NCI-H2107 treated with DMSO at 0.1 percent for 48 hours (cell line): Measurements from ENCODE around the gene ACP3.
"Not testable (repeated sequence)": the region's sequence is repeated elsewhere in the genome, so short reads cannot be mapped to it uniquely, and the experiment has no call there.

Experiments used
- DNase-seq: peaks from one replicate; lab custom pipeline; 2025; ENCODE audit not compliant: unreplicated experiment; lab: John Stamatoyannopoulos, UW

Gene ACP3, protein sequence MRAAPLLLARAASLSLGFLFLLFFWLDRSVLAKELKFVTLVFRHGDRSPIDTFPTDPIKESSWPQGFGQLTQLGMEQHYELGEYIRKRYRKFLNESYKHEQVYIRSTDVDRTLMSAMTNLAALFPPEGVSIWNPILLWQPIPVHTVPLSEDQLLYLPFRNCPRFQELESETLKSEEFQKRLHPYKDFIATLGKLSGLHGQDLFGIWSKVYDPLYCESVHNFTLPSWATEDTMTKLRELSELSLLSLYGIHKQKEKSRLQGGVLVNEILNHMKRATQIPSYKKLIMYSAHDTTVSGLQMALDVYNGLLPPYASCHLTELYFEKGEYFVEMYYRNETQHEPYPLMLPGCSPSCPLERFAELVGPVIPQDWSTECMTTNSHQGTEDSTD

DNA sequence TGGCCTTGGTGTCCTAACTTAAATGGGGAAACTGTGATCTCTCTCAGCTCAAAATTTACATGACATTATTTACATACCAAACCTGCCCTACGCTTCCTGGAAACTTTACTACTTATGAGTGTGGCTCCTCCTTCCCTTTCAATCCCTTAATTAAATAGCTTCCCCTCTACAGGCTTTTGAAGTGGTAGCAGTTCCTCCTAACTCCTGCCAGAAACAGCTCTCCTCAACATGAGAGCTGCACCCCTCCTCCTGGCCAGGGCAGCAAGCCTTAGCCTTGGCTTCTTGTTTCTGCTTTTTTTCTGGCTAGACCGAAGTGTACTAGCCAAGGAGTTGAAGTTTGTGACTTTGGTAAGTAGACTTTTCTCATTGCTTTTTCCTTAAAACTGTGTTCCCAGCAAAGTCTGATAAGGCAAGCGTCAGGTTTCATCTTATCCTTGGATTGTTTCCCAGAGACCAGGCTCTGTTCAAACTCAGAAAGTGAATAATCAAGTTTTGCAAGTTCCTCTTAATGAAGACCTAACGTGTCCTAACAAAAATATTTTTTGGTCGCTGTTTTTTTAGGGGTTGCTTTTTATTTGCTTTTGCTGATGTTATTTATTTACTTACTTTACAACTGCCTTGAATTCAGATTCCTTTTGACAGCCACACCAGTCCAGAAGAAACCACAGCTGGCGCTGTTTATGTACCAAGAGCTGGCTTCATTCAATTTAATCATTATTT lies at the start of gene ACP3:
Gene ACP3, plus strand, starts transcription at position 179 of the 720 bp plus-strand sequence. Its CDS starts 50 bp downstream, at position 229.
- DNase-seq, result no peak

DNA sequence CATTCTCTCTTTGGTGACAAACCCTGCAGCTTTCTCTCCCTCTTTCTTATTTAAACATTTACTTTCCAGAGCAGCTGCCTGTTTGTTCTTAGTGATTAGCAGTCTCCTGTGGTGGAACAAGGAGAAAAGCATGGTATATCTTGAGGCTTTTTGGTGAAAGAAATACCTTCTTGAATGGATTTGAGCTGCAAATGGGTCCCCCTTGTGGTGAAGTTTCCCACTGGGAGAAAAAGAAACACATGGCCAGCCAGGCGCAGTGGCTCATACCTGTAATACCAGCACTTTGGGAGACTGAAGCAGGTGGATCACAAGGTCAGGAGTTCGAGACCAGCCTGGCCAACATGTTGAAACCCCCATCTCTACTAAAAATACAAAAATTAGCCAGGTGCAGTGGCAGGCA lies 48.3 kb upstream of the ACP3 start:
- no peak for DNase-seq

DNA sequence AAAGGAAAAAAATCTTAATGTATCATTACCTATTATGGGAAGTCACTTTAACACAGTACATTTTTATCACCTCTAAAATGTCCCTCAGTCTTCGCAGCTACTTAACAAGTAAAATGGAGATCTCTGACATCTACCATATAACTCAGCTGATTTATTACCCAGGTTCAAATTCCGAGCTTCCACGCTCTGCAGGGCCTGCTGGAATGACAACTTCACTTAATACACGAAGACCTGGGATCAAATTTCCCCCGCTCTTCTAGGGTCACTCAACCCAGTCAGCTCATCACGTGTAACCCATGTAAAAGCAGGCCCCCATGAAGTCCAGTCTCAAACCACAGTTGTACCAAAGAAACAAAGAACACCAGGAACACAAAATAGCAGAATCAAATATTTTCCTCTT lies 44.2 kb upstream of the ACP3 start:
- no peak for DNase-seq

DNA sequence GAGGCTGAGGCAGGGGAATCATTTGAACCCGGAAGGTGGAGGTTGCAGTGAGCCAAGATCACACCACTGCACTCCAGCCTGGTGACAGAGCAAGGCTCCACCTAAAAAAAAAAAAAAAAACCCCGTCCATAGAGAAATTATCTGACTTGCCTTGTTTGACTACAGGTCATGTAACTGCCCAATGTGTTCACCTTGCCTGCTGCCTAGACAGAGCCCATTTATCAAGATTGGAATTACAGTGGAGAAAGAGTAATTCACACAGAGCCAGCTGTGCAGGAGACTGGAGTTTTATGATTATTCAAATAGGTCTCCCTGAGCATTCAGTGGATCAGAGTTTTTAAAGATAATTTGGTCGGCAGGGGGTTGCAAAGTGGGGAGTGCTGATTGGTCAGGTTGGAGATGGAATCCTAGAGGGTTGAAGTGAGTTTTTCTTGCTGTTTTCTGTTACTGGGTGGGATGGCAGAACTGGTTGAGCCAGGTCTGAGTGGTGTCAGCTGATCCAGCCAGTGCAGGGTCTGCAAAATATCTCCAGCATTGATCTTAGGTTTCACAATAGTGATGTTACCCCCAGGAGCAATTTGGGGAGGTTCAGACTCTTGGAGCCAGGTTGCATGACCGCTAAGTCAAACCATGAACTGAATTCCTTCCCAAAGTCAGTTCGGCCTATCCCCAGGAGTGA lies 40.8 kb upstream of the ACP3 start:
- DNase-seq, result no peak

DNA sequence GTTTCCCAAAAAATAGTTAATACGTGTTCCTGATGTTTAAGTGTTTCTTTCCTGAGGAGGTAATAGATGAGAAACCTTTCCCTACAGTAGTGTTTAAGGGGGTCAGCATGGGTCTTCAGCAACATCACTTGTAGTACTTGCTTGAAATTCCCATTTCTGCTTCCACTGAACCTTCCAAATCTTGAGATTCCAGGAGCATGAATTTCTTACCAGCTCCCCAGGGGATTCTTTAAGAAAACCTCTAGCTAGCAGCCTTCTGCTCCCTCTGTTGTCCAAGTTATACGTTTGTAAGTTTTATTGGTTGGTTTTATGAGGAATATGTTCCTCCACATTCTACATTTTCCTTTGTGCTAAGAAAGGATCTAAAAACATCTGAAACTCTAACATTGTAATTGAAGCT lies 38.2 kb upstream of the ACP3 start:
- DNase-seq, result no peak

DNA sequence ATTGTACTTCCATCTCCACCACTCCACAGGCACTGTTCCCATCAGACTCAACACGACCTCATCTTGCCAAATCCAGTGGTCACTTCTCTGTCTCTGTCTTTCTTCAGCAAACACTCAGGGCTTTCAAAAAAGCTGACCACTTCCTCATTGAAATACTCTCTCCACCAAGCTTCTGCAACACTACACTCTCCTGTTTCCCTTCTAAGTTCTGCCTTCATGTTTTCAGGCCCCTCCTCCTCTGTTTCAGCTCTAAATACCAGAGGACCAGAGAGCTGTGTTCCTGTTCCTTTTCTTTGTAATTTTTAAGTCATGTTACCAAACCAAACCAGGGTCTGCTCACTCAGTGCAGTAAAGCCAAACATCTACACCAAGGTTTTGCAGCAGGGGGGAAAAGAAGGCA lies 33.8 kb upstream of the ACP3 start:
- DNase-seq, result no peak

DNA sequence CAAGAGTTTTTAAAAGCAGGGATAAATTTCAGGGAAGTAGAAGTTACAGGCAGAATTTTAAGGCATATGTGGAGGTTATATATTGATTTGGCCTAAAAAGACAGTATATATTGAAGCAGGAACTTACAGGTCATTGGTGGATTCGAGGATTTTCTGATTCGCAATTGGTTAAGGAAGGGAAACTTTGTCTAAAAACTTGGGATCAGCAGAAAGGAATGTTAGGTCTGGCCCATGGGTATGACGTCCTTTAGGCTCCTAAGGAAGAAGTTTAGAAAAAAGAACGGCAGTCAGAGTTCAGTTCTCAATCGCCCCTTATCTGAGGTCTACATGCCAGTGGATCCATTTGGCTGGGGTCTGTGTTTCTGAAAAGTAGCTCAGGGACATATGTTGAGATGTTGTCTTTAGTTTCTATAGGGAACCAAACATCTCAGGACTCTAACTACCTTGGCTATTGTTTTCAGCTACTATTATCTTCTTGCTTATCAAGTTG lies 33.2 kb upstream of the ACP3 start:
- no peak for DNase-seq

DNA sequence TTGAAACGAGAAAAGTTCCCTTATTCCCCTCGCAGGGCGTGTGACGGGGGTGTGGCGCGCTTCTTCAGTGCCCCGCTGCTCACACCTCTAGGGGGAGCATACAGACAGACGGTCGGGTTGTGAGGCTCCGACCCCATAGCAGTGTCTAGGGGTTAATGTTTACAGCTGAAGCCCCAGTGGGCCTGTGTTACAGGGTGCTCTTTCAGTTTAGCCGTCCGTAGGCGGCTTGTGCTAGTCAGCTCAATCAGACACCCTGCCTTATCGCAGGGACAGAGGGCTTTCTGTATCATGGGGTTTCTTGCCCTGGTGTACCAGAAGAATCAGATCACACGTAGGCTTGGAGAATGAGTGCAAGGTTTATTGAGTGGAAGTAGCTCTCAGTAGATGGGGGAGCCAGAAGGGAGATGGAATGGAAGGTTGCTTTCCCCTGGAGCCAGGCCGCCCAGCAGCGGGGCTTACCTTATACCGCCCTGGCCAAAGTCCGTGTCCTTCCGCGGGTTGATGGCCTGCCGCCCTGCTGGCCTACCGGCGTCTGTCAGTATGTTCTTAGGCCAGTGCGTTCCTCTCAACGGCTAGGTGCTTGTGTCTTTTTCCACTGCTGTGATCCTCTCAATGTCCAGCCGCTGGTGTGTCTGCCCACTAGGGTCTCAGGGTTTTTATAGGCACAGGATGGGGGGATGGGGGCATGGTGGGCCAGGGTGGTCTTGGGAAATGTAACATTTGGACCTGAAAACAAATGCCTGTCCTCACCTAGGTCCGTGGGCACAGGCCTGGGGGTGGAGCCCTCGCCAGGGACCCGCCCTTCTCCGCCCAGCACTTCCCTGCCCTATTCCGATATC lies 32.2 kb upstream of the ACP3 start:
- no peak for DNase-seq

DNA sequence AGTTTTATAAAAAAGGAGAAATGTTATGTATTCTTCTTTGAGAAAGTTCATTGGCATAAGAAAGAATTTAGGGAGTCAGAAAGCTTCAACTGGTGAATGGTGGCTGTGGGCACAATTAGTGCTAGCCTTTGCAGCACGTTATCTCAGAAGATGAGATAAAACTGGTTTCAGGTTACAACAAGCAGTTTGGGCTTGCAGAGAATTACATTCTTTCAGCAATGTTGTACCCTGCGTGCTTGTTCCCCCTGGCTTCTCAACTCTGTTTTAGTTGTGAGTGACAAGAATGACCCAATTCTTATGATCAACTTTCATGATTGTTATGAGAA lies 31.6 kb upstream of the ACP3 start:
- DNase-seq, result no peak

DNA sequence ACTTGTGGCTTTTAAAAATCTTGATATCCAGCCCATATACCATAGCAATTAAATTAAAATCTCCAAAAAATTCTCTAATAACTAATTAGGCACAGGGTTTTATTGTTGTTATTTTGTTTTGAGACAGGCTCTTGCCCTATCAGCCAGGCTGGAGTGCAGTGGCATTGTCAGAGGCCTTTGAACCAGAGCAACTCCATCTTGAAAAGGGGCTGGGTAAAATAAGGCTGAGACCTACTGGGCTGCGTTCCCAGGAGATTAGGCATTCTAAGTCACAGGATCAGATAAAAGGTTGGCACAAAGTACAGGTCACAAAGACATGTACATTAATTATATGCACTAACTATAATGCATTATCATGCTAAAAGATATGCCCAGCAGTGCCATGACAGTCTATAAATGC lies 31.2 kb upstream of the ACP3 start:
- no peak for DNase-seq

DNA sequence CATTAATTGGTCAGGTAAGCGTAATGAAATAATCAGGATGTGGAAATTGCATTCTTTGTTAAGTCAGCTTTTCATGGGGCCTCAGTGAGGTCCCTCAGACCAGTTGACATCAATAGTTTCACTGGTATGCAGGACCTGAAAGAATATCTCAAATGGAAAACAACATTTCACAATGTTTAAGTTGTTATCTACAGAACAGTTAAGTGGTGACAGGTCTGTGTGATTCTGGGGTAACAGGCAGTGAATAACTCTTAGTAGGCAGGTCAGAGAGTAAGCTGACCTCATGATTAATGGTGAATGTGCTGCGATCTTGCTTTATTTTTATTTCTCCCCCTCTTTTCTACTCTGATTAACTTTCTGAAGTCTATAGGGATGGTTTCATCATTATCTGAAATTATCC lies 28.9 kb upstream of the ACP3 start:
- DNase-seq, result no peak

DNA sequence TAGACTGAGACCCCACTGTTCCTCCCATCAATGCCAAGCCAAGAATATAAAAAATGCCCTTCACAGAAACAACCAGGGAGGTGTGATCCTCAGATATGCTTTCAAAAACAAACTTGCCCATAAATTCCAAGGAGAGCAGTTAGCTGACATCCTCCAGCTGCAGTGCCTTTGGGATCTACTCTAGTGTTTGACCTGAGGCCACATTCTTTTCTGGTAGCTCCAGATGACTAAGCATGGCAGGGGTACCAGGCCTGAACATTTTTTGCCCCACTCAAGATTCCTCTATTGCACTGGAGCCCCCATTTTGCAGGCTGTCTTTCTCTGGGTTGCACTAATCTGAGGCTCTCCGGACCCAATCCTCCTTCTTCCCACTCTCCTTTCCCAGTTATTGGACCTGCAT lies 27.9 kb upstream of the ACP3 start:
- no peak for DNase-seq

DNA sequence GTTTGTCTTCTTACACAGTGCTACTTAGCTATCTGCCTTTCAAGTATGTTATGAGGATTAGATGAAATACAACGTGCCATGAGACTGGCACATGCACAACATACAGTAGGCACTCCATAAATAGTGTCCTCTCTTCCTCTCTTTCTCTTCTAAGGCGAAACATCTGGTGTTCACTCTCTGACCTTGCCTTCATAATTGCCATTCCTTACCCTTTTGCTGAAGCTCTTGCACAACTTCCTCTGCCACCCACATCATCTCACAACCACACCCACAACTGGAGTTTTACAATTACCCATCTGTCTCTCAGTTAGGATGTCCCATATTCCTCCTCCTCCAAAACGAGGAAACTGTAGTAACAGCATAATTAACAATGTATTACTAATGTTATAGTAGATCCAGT lies 26.4 kb upstream of the ACP3 start:
- DNase-seq, result no peak

DNA sequence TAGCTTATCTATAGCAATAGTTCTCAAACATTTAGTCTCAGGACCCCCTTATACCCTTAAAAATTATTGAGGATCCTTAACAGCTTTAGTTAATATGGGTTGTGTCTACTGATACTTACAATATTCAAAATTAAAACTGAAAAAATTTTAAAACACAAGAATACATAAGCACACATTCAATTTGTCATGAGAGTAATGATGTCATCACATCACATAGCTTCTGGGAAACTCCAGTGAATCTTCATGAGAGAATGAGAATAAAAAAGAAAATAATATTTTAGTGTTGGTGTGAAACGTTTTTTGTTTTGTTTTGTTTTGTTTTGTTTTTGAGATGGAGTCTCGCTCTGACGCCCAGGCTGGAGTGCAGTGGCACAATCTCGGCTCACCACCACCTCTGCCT lies 25.2 kb upstream of the ACP3 start:
- DNase-seq, result no peak

DNA sequence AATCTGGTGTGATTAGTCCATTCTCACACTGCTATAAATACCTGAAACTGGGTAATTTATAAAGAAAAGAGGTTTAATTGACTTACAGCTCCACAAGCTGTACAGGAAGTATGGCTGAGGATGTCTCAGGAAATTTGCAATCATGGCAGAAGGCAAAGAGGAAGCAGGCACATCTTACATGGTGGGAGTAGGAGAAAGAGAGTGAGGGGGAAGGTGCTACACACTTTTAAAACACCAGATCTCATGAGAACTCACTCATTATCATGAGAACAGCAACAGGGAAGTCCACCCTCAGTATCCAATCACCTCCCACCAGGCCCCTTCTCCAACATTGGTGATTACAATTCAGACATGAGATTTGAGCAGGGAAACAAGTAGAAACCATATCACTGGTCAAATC lies 24.0 kb upstream of the ACP3 start:
- DNase-seq, result no peak

DNA sequence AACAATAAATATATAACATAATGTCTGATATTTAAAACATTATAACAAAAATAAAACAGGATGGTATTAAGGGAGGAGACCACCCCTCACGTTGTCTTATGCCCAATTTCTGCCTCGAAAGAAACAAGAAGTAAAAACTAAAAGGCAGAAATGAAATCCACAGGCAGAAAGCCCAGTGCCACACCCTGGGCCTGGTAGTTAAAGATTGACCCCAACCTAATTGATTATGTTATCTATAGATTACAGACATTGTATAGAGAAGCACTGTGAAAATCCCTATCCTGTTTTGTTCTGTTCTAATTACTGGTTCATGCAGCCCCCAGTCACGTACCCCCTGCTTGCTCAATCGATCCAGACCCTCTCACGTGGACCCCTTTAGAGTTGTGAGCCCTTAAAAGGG lies 22.3 kb upstream of the ACP3 start:
- DNase-seq, result no peak

DNA sequence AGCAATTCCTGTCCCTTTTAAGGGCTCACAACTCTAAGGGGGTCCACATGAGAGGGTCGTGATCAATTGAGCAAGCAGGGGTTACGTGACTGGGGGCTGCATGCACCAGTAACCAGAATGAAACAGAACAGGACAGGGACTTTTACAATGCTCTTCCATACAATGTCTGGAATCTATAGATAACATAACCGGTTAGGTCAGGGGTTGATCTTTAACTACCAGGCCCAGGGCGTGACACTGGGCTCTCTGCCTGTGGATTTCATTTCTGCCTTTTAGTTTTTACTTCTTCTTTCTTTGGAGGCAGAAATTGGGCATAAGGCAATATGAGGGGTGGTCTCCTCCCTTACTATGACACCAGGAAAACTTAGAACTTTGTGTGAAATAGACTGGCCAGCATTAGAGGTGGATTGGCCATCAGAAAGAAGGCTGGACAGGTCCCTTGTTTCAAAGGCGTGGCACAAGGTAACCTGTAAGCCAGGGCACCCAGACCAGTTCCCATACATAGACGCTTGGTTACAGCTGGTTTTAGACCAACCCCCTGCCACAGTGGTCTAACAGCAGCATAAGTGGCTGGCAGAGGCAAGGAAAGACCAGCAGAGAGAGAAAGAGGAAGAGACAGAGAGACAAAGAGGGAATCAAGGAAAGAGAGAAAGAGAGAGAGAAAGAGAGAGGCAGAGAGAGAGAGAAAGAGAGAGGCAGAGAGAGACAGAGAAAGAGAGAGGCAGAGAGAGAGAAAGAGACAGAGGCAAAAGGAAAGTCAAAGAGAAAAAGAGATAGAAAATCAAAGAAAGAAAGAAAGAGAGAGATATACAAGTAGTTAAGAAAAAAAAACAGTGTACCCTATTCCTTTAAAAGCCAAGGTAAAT lies 13.6 kb upstream of the ACP3 start:
- not testable (repeated sequence) for DNase-seq

DNA sequence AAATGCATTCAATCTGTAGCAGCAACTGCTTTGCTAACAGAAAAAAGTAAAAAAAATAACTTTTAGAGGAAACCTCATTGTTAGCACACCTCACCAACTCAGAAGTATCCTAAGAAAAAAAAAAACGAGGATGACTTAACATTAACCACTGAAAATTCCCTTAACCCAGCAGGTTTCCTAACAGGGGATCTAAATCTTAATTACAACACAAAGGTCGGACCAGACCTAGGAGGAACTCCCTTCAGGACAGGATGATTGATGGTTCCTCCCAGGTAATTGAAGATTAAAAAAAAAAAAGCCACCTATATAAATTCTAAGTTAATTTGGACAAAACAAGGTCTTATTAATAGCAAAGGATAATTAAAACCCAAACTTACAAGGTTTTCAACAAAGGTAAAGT lies 12.9 kb upstream of the ACP3 start:
- DNase-seq, result not testable (repeated sequence)

DNA sequence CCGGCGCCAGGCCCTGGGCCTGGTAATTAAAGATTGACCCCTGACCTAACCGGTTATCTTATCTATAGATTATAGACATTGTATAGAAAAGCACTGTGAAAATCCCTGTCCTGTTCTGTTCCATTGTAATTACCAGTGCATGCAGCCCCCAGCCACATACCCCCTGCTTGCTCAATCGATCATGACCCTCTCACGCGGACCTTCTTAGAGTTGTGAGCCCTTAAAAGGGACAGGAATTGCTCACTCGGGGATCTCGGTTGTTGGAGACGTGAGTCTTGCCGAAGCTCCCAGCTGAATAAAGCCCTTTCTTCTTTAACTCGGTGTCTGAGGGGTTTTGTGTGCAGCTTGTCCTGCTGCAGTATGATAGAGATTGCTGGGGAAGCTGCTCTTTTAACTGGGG lies 7.2 kb upstream of the ACP3 start:
- DNase-seq, result not testable (repeated sequence)

DNA sequence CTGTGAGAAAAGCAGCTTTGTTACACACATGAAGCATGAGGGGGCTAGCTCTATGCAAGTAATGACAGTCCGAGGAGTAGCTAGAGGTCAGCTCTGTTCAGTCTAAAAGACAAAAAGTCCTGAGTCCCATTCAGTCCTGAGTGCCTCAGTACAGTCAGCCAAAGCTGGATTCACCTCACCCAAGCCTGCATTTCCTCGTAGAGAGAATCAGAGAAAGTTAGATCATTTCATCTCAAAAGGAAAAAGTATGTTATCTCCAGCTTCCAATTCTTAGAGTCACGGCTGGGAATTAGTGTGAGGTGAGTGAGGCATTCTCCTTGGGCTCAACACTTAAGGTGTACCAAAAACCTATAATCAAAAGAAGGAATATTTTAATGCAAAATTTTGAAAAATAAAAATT lies 5.9 kb upstream of the ACP3 start:
- no peak for DNase-seq
